BE2C (cell line): ENCODE results near the gene FOXL3.

Source experiments
- DNase-seq: peaks from one replicate; pipeline ENCODE4 v3.0.0-alpha.2; 2020
- H3K27me3 ChIP-seq: fragments of 250-450 bp; sonication (Bioruptor Pico); 2 replicates; pipeline ENCODE4 v1.5.1; 2020; ENCODE audit warnings: mild to moderate bottlenecking
- H3K36me3 ChIP-seq: fragments of 250-450 bp; sonication (Bioruptor Pico); 2 replicates; pipeline ENCODE4 v1.5.1; 2020; ENCODE audit warnings: mild to moderate bottlenecking
- H3K4me1 ChIP-seq: fragments of 250-450 bp; sonication (Bioruptor Pico); 2 replicates; pipeline ENCODE4 v1.5.1; 2020
- H3K4me3 ChIP-seq: 2 replicates; pipeline ENCODE4 v1.5.1; 2011; ENCODE audit warnings: low read depth, low read length
- H3K9me3 ChIP-seq: fragments of 250-450 bp; sonication (Bioruptor Pico); 2 replicates; pipeline ENCODE4 v1.5.1; 2020
- TF ChIP-seq, protein P1 (sequence below): IDR thresholded peaks from 2 replicates; pipeline ENCODE4 v1.5.1; 2012; ENCODE audit warnings: mild to moderate bottlenecking, low read depth, low read length

FOXL3 gene

DNA sequence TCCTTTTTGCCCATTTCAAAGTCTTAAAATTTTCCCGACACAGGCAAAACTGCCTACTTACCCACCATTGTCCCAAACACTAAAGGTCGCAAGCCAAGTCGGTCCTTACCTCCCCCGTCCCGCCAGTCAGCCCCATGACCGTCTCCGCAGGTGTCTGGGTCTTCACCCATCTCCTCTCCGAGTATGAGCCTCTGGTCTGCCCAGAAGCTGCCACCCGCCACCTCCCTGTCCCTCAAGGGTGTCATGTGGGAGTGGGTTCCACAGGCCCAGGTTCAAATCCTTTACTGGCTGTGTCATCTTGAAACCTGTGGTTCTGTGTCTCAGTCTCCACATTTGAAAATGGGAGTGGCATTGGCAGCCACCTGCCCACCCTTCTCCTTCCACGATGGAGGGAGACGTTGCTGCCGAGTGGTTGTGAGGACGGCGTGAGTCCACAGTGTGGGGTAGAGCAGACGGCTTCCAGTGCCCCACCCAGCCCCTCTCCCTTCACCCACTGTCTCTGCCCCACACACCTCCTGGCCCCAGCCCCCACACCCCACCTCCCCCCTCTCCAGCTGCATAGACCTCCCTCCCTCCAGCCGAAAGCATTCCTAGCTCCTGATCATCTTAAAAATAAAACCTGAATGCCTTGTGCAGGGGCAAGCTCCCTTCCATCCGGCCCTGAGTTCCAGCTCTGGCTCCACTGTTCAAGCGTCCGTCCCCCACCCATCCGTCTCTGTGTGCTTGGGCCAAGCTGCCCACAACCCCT, 35.3 kb downstream of the FOXL3 start:
- H3K36me3 ChIP-seq, result no peaks in the 10 kb centered on the region
- DNase-seq, result no peak
- H3K4me3 ChIP-seq, result no peak overlapping the region
- H3K27me3 ChIP-seq, result peaks cover 19% of the 10 kb centered on the region
- H3K4me1 ChIP-seq, result no peaks in the 10 kb centered on the region
- TF ChIP-seq, protein P1, sequence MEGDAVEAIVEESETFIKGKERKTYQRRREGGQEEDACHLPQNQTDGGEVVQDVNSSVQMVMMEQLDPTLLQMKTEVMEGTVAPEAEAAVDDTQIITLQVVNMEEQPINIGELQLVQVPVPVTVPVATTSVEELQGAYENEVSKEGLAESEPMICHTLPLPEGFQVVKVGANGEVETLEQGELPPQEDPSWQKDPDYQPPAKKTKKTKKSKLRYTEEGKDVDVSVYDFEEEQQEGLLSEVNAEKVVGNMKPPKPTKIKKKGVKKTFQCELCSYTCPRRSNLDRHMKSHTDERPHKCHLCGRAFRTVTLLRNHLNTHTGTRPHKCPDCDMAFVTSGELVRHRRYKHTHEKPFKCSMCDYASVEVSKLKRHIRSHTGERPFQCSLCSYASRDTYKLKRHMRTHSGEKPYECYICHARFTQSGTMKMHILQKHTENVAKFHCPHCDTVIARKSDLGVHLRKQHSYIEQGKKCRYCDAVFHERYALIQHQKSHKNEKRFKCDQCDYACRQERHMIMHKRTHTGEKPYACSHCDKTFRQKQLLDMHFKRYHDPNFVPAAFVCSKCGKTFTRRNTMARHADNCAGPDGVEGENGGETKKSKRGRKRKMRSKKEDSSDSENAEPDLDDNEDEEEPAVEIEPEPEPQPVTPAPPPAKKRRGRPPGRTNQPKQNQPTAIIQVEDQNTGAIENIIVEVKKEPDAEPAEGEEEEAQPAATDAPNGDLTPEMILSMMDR, result no peak
- 0 out of 2 replicates have a peak, but pooled peaks cover 2% of the 10 kb centered on the region for H3K9me3 ChIP-seq

DNA sequence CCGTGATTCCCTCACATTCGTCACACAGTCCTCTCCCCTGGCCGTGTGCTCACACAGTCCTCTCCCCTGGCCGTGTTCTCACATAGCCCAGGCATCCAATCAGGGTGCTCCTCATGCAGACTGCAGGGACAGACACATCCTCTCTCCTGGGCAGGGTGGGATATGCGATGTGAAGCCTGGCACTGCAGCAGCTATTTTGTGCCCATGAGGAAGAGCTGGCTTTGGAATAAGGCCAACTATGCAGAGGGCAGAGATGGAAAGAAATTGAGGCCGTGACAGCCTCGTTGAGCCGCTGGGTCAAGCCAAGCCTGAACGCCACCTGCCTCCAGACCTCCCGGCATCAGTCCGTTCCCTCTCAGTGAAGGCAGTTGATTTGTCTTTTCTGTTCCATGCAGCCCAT, 35.8 kb downstream of the FOXL3 start:
- DNase-seq, result peak; percentile 1
- 0 out of 2 replicates have a peak, but pooled peaks cover 2% of the 10 kb centered on the region for H3K9me3 ChIP-seq
- no peaks in the 10 kb centered on the region for H3K4me1 ChIP-seq
- peaks cover 19% of the 10 kb centered on the region for H3K27me3 ChIP-seq
- TF ChIP-seq, protein P1, result no peak
- no peaks in the 10 kb centered on the region for H3K36me3 ChIP-seq
- H3K4me3 ChIP-seq, result no peak overlapping the region

DNA sequence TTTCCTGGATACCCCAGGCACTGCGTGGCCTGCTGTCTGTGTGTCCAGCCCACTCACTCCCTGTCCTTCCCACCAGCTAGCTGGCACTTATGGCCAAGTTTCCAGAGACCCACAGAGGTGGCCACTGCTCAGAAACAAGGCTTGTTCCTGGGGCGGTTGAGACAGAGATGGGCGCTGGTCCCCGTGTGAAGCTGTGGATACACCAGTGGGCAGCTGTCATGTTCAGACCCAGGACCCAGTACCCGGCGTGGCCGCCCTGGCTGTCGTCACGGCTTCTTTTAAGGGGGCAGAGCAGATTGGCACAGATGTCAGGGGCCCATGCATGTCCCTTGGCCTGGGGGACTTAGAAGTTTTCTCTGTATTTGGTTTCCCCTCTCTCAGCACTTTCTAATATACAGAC, 36.3 kb downstream of the FOXL3 start:
- H3K36me3 ChIP-seq, result no peaks in the 10 kb centered on the region
- peak; percentile 1 for DNase-seq
- TF ChIP-seq, protein P1, result no peak
- H3K27me3 ChIP-seq, result peaks cover 19% of the 10 kb centered on the region
- H3K4me1 ChIP-seq, result no peaks in the 10 kb centered on the region
- H3K9me3 ChIP-seq, result 0 out of 2 replicates have a peak, but pooled peaks cover 2% of the 10 kb centered on the region
- H3K4me3 ChIP-seq, result no peak overlapping the region

DNA sequence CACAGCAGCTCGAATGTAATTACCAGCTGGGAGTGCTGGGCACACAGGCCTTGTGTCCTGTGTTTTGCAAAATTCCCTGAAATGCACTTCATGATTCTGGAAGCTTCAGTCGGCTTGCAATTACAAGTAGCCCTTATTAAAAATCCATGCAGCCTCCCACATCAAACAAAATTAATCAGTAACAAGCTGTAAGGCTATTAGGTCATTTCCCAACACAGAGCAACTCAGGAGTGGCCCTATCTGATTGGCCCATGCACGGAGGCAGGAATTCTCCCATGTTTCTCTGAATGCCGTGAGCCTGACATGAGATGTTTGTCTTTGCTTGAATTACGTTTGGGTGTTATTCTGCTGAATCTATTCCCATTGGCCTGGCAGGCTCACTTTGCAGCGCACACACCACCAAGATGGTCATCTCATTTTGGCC, 36.9 kb downstream of the FOXL3 start:
- Histone ChIP-seq H3K4me3 (no peak overlapping the region), H3K36me3 (no peaks in the 10 kb centered on the region), H3K9me3 (0 out of 2 replicates have a peak, but pooled peaks cover 2% of the 10 kb centered on the region), H3K4me1 (no peaks in the 10 kb centered on the region), H3K27me3 (peaks cover 19% of the 10 kb centered on the region)
- DNase-seq, result peak; percentile 0
- TF ChIP-seq, protein P1, result no peak

DNA sequence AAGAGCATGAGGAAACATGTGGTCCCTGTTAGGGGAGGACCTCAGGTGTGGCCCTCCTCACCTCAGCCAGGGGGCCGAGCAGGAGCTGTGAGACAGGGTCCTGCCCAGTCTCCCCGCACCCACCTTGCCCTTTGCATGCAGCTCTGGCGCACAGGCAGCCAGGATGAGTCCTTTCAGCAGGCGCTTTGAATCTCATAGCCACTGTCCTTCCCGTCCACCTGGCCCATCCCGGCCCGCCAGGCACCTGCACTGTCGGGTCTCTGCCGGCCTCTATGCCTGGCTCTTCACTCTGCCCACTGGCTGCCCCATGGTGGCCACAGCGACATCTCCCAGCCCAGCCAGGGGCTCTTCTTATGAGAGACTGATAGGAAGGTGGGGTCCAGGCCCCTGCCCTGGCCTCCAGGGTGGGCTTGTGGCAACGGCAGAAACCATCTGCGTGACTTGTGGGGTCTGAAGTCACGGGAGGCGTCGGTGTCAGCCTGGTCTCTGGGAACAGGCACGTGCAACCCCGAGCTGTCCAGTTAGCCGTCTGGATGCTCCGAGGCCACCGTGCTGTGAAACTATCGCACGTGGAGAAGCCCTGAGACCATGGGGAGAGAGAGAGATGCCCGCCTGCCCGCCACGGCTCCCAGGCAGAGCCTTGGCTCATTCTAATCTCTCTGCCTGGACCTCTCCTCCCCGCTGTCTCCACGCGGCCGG, 37.4 kb downstream of the FOXL3 start:
- Histone ChIP-seq H3K4me1 (no peaks in the 10 kb centered on the region), H3K27me3 (peaks cover 19% of the 10 kb centered on the region), H3K36me3 (no peaks in the 10 kb centered on the region), H3K4me3 (no peak overlapping the region), H3K9me3 (0 out of 2 replicates have a peak, but pooled peaks cover 2% of the 10 kb centered on the region)
- TF ChIP-seq, protein P1, result no peak
- peak; percentile 6 for DNase-seq
